GM23338 (cell line): Measurements from ENCODE around the gene SERPINA7. TPM values are rescaled to one million over a fixed set of nuclear protein-coding genes. Genes with fewer than 3 reads are reported as not detected.

Experiments used
- polyA plus RNA-seq: library from polyadenylated mRNA; unstranded; fragments of >200 nt; fragmentation: Nextera tagmentation; extraction: Ambion mirVana; gene quantifications from 2 replicates; pipeline ENCODE4 v1.2.1, GENCODE V29; 2016
- total RNA-seq: library from RNA; depleted of rRNA; stranded (reverse); fragments of >200 nt; shearing (Covaris generic); gene quantifications from 2 replicates; pipeline ENCODE4 v1.2.3, GENCODE V29; 2014; rRNA removed

Gene SERPINA7
- total and polyA plus RNA-seq, 2 experiments from 2014 or later, result not detected

Other genes with a start within 250 kb of the SERPINA7 start
- 15.0 and 16.2 TPM in 2 replicates for gene NRK, start 216.2 kb downstream of the SERPINA7 start, total RNA-seq
- gene NRK, start 216.2 kb downstream of the SERPINA7 start, polyA plus RNA-seq, result 5.2 and 6.4 TPM in 2 replicates
- gene PWWP3B, start 129.6 kb upstream of the SERPINA7 start, total RNA-seq, result 0.89 and 1.1 TPM in 2 replicates
- gene PWWP3B, start 129.6 kb upstream of the SERPINA7 start, polyA plus RNA-seq, result 0.84 and 0.92 TPM in 2 replicates